Endothelial cell (in vitro differentiated cells): Measurements from ENCODE around the gene DNMT1. TPM values are rescaled to one million over a fixed set of nuclear protein-coding genes. Genes with fewer than 3 reads are reported as not detected.
"Not testable (repeated sequence)": the region's sequence is repeated elsewhere in the genome, so short reads cannot be mapped to it uniquely, and the experiment has no call there.

Experiments used
- DNase-seq: peaks from one replicate; pipeline ENCODE4 v3.0.0; 2021; ENCODE audit warnings: low spot score
- H3K27ac Mint-ChIP-seq: one replicate; pipeline ENCODE4 v1.8.0; 2021; ENCODE audit warnings: mixed read lengths, inconsistent platforms; ENCODE audit not compliant: unreplicated experiment
- H3K27me3 Mint-ChIP-seq: one replicate; pipeline ENCODE4 v1.8.0; 2021; ENCODE audit warnings: mild to moderate bottlenecking, moderate library complexity, mixed read lengths, inconsistent platforms; ENCODE audit not compliant: unreplicated experiment
- H3K36me3 Mint-ChIP-seq: one replicate; pipeline ENCODE4 v1.8.0; 2021; ENCODE audit warnings: mild to moderate bottlenecking, low read depth, mixed read lengths, inconsistent platforms; ENCODE audit not compliant: unreplicated experiment
- H3K4me1 Mint-ChIP-seq: one replicate; pipeline ENCODE4 v1.8.0; 2021; ENCODE audit warnings: mild to moderate bottlenecking, mixed read lengths, inconsistent platforms; ENCODE audit not compliant: unreplicated experiment
- H3K4me3 Mint-ChIP-seq: one replicate; pipeline ENCODE4 v1.8.0; 2021; ENCODE audit warnings: mild to moderate bottlenecking, mixed read lengths, inconsistent platforms; ENCODE audit not compliant: unreplicated experiment
- H3K9me3 Mint-ChIP-seq: one replicate; pipeline ENCODE4 v1.8.0; 2021; ENCODE audit warnings: mixed read lengths, inconsistent platforms; ENCODE audit not compliant: unreplicated experiment
- total RNA-seq: library from RNA; stranded (reverse); fragmentation: NEBNext Ultra II Directional; extraction: Animal tissue kit (Norgen Biotek cat#: 25700); gene quantifications from one replicate; pipeline ENCODE4 v1.2.1, GENCODE V29; 2021; ENCODE audit not compliant: unreplicated experiment
- TF ChIP-seq, protein P1 (sequence below): fragments of 200-600 bp; sonication (generic); IDR thresholded peaks from one replicate; pipeline ENCODE4 v1.5.0; 2021; ENCODE audit warnings: antibody characterized with exemption; ENCODE audit not compliant: unreplicated experiment

The DNMT1 gene
- total RNA-seq, 1 donor from 2014 or later, result 119 TPM

DNA sequence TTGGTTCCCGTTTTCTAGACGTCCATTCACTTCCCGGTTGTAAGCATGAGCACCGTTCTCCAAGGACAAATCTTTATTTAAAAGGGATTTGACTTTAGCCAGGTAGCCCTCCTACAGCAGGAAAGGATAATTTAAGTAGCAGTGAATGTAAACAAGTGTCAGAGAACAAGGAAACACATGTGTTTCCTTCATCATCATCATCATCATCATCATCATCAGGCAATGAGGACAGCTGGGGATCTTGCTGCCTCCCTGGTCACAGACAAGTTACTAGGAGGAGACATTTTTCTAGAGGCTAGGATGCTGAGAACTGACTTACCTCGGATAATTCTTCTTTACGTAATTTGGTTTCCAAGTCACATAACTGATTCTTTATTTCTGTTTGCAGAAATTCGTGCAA lies 14.3 kb downstream of the DNMT1 start:
- Mint-ChIP-seq H3K9me3 (no peaks in the 10 kb centered on the region), H3K27ac (no peak overlapping the region), H3K4me3 (no peak overlapping the region), H3K27me3 (peaks cover 2% of the 10 kb centered on the region), H3K36me3 (peaks cover 17% of the 10 kb centered on the region), H3K4me1 (no peaks in the 10 kb centered on the region)
- no peak for DNase-seq
- TF ChIP-seq, protein P1, sequence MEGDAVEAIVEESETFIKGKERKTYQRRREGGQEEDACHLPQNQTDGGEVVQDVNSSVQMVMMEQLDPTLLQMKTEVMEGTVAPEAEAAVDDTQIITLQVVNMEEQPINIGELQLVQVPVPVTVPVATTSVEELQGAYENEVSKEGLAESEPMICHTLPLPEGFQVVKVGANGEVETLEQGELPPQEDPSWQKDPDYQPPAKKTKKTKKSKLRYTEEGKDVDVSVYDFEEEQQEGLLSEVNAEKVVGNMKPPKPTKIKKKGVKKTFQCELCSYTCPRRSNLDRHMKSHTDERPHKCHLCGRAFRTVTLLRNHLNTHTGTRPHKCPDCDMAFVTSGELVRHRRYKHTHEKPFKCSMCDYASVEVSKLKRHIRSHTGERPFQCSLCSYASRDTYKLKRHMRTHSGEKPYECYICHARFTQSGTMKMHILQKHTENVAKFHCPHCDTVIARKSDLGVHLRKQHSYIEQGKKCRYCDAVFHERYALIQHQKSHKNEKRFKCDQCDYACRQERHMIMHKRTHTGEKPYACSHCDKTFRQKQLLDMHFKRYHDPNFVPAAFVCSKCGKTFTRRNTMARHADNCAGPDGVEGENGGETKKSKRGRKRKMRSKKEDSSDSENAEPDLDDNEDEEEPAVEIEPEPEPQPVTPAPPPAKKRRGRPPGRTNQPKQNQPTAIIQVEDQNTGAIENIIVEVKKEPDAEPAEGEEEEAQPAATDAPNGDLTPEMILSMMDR, result no peak

DNA sequence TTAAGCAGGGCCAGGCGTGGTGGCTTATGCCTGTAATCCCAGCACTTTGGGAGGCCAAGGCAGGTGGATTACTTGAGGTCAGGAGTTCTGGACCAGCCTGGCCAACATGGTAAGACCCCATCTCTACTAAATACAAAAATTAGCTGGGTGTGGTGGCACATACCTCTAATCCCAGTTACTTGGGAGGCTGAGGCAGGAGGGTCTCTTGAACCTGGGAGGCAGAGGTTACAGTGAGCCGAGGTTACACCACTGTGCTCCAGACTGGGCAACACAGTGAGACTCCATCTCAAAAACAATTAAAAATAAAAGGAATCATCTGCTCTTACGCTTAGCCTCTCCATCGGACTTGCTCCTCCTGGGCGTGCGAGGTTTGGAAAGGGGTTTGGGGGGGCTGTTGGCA lies 14.7 kb downstream of the DNMT1 start:
- not testable (repeated sequence) for H3K27me3 Mint-ChIP-seq, H3K4me3 Mint-ChIP-seq, H3K9me3 Mint-ChIP-seq, DNase-seq, H3K27ac Mint-ChIP-seq, H3K4me1 Mint-ChIP-seq
- H3K36me3 Mint-ChIP-seq, result peaks cover 20% of the 10 kb centered on the region

DNA sequence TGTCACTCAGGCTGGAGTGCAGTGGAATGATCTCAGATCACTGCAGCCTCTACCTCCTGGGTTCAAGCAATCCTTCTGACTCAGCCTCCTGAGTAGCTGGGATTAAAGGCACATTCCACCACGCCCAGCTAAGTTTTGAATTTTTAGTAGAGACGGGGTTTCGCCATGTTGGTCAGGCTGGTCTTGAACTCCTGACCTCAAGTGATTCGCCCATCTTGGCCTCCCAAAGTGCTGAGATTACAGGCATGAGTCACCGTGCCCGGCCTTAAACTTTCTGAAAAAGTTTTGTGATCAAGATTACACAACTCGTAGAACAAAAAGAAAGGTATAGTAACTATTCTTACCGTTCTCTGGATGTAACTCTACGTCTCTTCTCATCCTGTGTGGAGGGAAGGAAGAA lies 21.2 kb downstream of the DNMT1 start:
- Mint-ChIP-seq H3K4me3 (peak overlapping the region; percentile 56), H3K27ac (peak overlapping the region; percentile 42), H3K9me3 (no peaks in the 10 kb centered on the region), H3K4me1 (no peaks in the 10 kb centered on the region), H3K36me3 (peaks cover 33% of the 10 kb centered on the region), H3K27me3 (peaks cover 2% of the 10 kb centered on the region)
- no peak for DNase-seq
- TF ChIP-seq, protein P1, result no peak

DNA sequence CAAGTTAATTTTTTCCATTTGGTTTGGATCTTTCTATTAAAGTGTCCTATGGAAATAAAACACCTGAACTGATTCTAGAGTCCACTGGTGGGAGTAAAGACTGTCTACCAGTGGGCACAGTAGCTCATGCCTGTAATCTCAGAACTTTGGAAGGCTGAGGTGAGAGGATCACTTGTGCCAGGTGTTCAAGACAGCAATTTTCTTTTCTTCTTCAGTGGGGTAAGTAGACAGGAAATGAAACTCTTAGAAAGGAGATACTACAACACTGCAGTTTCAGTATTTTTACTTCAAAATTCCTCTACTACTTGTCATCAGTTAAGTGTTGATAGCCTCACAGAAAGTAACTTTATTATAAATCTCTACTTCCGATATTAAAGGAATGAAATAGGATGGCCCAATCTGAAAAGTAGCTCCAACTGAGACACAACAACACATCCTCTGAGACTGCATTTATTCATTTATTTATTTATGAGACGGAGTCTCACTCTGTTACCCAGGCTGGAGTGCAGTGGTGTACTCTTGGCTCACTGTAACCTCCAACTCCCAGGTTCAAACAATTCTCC lies 26.3 kb downstream of the DNMT1 start:
- Mint-ChIP-seq H3K27me3 (no peaks in the 10 kb centered on the region), H3K27ac (no peak overlapping the region), H3K9me3 (no peaks in the 10 kb centered on the region), H3K4me3 (no peak overlapping the region), H3K36me3 (peaks cover 17% of the 10 kb centered on the region), H3K4me1 (no peaks in the 10 kb centered on the region)
- DNase-seq, result no peak
- TF ChIP-seq, protein P1, result no peak

- DNase-seq, result no peak
- no peaks in the 10 kb centered on the region for H3K9me3 Mint-ChIP-seq
- H3K4me3 Mint-ChIP-seq, result no peak overlapping the region
- H3K27me3 Mint-ChIP-seq, result no peaks in the 10 kb centered on the region
- H3K27ac Mint-ChIP-seq, result no peak overlapping the region
- peaks cover 16% of the 10 kb centered on the region for H3K36me3 Mint-ChIP-seq
- TF ChIP-seq, protein P1, result no peak
- no peaks in the 10 kb centered on the region for H3K4me1 Mint-ChIP-seq
Measured at GRCh38 chr19:10167459-10167858, 27.3 kb downstream of the DNMT1 start.

DNA sequence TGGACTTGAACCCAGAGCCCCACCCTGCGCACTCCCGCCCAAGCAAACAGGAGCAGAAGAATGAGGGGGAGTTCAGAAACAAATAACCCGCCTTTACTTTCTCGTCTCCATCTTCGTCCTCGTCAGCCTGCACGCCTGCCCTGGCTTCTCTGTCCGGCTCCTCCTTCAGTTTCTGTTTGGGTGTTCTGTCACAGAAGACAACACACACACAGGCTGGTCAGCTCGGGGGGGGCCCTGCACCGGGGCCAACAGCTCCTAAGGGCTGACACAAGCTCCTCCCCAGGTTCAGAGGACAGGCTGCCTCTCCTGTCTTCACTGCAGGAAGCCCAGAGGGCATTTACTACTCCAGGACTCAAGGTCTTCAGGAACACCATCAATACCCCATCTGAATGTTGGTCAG lies 28.3 kb downstream of the DNMT1 start:
- not testable (repeated sequence) for H3K27ac Mint-ChIP-seq, H3K27me3 Mint-ChIP-seq, H3K4me1 Mint-ChIP-seq, DNase-seq, H3K9me3 Mint-ChIP-seq
- Mint-ChIP-seq H3K4me3 (peak overlapping the region; percentile 27), H3K36me3 (peaks cover 16% of the 10 kb centered on the region)
